HG03060 (cell line): Measurements from ENCODE around the gene PLEKHA1.

ENCODE experiments used
- ATAC-seq: cut with Tn5 transposase; IDR thresholded peaks from one replicate; pipeline ENCODE4 v1.9.1; 2021; ENCODE audit warnings: low read depth, moderate number of reproducible peaks; ENCODE audit not compliant: unreplicated experiment

The PLEKHA1 gene

DNA sequence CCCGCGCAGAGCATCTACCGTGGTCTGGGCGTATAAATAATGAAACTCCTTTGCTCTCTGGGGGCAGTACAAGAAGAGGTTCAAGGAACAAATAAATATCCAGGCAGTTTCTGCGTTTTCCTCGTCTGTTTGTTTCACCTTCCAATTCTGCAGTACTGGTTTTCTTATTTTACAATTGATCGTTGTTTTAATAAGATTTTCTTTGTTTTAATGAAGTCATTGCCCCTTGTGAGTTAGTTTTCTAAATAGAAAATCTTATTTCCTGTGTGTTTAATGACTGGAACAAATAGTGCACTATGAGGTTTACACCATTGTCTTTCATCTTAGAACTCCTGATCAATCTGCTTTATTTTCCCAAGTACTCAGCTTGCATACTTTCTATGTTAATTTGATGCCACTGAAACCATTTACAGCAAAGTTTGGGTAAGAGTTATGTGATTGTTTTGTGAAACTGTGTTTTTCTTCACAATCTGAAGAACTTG lies 1.2 kb downstream of the PLEKHA1 start:
- no peak for ATAC-seq

DNA sequence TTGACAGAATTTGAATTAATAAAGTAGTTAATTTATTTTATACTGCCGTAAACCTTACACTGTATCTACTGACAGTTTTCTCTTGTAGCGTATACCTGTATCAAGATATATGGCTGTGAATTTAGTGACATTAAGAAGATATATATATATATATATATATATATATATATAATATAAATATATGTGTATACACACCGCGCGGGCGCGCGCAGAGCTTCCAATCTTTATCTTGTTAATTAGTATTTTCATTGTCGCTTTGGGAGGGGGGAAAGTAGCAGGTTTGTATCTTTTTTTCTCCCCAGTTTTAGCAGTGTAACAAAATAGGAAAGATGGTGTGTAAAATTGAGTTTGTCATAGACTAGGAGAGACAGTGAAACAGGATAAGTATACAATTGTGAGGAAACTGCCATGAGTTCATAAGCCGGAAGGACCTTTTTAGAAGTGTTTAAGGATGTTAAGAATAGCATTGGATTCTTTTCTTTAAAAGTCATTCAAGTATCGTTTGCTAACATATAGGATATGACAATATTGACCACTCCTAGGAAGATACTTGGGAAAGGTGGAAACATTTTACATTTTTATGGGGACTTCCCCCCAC lies 2.0 kb downstream of the PLEKHA1 start:
- ATAC-seq: no peak

DNA sequence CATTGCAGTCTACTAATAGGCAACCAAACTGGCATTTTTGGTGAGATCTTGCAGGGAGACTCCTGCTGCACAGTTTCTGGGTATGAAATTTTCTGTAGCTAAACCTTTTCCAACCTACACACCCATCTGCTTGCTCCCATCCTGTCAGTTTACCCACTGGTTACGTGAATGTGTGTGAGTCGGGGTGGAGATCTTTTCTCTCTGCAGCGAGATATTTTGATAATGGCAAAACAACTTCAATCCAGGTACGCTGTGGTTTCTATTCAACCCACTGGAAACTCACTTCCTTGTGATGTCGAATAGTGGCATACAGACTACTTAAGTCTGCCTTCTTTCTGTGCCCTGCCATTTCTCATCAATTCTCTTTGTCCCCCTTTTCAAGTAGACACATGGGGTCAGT lies 4.5 kb downstream of the PLEKHA1 start:
- ATAC-seq: no peak

DNA sequence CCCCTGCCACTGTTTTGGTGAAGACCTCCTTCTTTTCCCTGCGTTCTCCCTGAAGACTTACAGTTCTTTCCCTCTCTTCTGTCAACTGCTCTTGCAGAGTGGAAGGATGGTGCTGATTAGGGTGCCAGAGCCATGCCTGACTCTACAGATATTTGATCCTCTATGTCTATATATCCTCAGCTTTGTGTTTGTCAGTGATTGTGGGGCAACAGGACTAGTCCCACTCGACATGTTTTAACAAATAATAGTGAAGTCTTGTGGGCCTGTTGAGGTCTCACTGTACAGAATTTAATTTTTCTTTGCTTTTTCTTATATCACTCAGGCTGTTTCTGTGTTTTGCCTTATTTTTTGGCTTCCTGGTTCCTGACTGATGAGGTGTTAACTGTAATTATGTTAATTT lies 5.0 kb downstream of the PLEKHA1 start:
- no peak for ATAC-seq

DNA sequence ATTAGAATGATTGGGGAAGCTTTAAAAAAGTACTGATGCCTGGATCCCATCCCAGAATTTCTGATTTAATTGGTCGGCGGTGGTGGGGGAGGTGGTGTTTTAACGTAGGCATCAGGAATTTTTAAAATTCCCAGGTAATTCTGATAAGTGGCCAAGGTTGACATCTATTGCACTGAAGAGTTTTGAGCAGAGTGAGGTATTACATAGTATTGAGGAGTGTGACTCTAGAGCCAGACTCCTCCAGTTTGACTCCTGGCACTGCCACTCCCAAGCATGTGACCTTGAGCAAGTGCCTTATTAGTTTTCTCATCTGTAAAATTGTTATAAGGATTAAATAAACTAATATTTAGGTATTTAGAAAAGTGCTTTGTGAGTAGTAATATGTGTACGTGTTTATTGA lies 6.2 kb downstream of the PLEKHA1 start:
- ATAC-seq: no peak

DNA sequence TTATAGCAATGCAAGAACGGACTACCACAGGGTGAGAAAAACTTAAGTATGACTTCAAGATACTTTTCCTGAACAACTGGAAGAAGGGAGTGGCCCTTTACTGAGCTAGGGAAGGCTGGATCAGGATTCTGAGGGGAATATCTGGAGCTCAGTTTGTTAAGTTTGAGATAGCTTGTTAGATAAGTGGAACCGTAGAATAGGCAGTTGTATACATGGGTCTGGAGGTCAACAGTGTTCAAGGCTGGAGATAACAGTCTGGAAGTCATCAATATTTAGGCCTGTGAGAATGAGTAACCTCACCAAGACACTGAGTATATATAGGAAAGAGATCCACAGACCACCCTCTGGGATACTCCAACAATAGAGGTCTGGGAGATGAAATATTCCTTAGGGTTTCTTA lies 7.2 kb downstream of the PLEKHA1 start:
- no peak for ATAC-seq

DNA sequence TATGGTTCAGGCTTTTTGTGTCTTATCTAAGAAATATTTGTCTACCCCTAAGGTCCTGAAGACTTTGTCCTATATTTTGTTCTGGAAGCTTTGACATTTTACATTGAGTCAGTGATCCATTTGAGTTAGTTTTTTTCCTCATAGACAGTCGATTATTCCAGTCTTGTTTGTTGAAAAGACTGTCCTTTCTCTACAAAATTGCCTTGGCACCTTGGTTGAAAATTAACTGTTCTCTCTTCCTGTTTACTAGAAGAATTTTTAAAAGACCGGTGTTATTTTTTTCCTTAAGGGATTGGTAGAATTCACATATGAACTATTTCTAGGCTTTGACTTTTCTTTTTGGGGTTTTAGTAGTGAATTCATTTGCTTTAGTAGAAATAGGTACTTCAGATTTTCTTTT lies 12.0 kb downstream of the PLEKHA1 start:
- no peak for ATAC-seq

DNA sequence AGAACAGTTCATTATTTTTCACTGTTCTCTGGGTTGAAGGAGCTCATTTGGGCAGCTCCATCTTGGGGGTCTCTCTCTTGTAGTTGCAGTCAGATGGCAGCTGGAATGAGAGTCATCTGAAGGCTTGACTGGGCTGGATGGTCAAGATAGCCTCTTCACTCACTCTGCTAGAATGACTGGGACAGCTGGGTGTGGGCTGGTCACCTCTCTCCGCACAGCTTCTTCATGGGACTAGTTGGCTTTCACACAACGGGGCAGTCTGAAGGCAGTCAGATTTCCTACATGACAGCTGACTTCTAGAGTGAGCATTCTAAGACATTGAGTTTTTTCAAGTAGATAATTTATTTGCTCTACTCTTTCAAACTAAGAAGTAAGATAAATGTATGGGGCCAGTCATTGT lies 13.1 kb downstream of the PLEKHA1 start:
- ATAC-seq: no peak

DNA sequence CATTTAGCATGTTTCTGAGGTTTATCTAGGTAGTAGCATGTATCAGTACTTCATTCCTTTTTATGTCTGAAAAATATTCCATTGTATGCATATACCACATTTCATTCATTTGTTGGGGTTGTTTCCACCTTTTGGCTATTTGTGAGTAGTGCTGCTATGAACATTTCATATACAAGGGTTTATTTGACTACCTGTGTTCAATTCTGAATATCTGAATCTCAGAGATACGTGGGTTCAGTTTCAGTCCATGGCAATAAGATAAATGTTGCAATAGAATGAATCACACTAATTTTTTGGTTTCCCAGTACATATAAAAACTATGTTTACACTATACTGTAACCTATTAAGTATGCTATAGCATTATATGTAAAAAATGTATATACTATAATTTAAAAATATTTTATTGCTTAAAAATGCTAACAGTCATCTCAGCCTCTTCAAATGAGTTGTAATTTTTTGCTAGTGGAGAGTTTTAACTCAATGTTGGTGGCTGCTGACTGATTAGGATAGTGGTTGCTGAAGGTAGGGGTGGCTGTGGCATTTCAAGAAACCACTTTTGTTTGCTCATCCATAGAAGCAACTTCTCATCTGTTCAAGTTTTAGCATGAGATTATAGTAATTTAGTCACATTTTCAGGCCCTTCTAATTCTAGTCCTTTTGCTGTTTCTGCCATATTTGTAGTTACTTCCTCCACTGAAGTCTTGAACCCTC lies 13.9 kb downstream of the PLEKHA1 start:
- ATAC-seq: no peak

DNA sequence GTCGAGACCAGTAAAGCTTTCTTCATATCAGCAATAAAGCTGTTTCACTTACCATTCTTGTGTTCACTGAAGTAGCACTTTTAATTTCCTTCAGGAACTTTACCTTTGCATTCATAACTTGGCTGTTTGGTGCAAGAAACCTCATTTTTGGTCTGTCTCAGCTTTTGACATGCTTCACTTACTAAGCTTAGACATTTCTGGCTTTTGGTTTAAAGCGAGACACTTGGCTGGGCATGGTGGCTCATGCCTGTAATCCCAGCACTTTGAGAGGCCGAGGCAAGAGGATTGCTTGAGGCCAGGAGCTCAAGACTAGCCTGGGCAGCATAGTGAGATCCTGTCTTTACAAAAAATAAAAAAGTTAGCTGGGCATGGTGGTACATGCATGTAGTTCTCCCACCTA lies 15.8 kb downstream of the PLEKHA1 start:
- ATAC-seq: no peak

DNA sequence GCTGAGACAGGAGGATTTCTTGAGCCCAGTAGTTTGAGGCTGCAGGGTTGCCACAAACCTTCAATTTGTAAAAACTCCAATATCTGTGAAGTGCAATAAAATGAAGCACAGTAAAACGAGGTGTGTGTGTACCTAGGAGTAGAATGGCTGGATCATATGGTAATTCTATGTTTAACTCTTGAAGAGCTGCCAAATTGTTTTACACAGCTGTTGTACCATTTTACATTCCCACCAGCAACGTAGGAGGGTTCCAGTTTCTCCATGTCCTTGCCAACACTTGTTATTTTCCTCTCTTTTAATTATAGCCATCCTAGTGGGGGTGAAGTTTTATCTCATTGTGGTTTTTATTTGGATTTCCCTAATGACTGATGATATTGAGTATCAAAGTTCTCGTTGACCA lies 16.2 kb downstream of the PLEKHA1 start:
- ATAC-seq: no peak

DNA sequence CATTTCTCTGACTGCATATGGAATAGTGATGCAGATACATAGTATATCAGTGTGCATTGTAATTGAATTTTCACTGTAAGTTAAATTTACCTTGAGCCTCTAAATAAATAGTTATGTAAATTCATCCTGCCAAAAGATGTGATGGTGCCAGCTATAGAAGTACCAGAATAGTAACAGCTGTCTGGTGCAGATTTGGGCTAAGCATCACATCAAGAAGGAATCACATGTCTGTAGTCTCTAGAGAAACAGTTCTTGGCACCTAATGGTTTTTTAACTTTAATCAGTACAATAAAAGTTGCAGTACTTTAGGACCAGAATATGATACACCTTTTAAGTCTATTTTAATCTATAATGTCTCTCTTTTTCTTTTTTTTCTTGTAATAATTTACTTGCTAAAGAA lies 17.4 kb downstream of the PLEKHA1 start:
- no peak for ATAC-seq

DNA sequence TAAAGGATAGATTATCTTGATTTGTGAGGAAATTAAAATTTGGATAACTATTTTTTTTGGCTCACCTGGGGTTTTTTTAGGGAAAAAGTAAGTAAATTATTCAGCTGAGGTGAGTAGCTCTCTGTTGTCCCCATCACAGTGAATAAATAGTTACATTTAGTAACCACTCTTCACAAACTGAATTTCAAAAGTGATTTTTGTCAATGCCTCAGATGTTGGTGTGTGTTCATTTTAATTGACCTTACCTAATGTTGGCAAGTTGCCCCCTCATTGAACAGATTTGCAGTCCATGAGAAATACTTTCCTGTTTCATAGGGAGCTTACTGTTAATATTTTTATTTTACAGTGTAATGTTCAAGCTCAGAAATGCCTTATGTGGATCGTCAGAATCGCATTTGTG lies 18.3 kb downstream of the PLEKHA1 start:
- no peak for ATAC-seq

DNA sequence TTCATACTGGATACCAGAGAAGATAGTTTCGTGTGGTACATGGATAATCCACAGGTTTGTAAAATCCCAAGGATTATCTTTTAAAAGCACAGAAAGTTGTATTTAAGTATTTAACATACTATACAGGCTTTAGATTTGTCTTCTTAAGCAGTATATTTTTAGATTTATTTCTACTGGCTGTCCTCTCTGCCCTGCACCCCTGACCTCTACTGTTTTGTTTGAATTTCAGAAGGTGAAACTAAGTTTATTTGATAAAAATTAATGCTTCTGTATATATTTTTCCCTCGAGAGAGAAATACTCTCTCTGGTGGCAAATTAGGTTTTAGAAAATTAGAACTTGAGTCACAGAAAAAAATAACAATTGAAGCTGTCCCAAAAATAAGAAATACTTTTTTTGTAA lies 18.8 kb downstream of the PLEKHA1 start:
- no peak for ATAC-seq

DNA sequence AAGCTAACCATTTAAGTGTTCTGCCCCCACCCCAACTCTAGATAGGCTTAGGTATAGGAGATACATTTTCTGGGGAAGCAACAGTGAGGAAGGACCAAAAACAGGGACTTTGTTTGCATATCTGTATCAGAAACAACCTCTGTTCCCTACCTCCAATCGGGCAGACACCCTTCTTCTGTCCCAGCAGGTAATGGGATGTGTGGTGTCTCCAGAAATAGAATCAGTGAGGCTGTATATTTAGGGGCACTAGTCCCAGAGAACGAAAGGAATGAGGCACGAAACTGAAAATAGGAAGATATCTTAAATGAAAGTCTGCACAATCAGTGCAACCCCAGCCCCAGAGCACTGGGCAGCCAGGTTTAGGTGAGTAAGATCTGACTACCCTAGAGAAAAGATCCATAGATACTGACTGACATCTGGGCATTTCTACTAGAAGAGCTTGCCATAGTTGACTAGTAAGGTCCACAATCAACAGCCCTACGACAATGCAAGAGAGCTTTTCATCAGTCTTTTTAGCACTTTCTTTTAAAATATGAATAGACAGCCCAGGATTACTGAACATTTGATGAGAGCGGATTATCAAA lies 28.1 kb downstream of the PLEKHA1 start:
- ATAC-seq: no peak

DNA sequence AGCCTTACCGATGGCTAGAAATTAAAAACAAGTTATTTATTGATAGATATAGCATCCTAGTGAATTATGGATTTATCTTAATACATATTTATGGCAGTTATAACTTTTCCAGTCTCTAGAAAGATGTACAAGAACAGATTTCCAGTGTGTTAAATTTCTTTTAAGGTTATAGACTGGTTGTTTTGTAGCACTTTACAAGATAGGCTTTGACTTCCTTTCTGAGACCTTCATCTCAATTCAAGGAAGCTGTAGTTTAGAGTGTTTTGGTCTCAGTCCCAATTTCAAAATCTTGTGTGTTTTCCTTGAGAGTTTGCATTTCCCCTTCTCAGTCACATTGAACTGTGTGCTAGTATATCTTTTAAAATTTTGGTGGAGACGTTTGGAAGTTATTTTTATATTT lies 30.1 kb downstream of the PLEKHA1 start:
- no peak for ATAC-seq

DNA sequence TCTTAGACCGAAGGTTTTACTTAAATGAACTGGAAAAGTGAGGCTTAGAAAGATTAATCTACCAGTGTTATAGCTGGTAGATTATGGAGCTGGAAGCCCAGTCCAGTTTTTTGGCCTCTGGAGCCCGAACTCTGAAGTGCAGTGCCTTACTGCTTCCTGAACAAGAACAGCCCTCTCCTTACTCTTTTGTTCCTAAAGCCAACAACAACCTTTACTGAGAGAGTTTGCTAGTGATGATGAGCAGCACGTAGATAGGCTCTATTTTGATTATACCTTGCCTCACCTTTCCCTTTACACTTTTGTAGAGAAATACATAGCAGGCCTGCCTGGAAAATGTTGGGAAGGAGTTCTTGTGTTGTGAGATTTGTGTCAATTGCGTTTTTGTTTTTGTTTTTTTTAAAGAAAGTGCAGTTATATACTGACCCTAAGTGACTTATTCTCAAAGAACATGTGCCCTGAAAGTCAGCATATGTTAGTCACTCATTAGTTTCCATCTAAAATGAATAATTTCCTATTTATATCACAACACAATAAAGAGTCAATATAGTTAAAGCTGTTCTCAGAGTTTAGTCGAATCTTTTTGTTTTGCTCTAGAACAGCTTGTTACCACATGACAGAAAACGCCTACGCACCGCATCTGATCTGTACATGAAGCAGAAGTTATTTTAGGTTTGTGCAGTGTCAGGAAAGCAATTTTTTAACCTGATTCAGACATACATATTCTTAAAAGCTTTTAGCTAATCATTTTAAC lies 33.0 kb downstream of the PLEKHA1 start:
- no peak for ATAC-seq

DNA sequence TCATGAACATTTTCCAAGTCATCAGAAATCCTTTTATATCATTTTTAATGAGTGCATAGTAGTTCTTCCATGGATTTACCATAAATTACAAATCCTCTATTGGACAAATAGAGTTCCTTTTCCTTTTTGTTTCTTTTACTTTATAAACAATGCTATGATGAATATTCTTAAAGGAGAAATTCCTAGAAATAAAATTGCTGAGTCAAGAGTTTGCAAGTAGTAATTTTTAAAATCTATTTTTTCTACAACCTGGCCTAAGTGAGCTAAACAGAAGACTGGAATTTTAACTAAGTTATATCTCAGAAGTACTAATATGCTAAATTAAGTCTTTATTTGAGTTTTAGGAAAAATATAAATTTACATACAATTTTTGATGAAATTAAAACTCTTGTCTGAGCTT lies 38.8 kb downstream of the PLEKHA1 start:
- no peak for ATAC-seq

DNA sequence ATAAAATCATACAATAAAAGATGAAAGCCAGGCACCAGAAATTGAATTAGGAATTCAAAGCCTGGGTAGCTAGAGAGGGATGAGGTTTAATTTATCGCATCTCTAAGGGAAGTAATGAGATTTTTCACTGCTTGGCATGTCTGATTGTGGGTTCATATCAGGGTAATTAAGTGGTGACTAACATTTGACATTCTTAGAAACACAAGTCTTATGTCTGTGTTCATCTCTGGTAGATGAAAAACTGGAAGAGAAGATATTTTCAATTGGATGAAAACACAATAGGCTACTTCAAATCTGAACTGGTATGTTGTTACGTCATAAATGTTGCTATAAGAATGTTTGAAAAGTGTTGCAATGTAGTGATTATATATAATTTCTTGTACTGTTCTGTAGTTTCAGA lies 43.2 kb downstream of the PLEKHA1 start:
- no peak for ATAC-seq

DNA sequence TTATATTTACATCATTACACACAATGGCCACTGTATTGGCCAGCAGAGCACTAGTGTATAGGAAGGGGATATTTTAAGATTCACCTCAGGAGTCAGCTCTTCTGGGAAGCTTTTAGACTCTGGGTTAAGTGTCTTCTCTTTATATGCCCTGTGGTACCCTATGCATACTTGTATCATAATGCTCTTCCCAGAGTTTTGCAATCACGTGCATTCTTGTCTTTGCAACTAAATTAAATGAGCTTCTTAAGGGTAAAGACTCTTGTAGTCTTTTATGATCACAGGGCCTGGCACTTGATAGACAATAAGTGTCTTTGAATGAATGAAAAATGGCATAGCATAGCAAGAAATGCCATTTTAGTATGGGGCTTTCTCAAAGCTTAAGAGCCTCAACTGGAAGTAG lies 44.5 kb downstream of the PLEKHA1 start:
- no peak for ATAC-seq

DNA sequence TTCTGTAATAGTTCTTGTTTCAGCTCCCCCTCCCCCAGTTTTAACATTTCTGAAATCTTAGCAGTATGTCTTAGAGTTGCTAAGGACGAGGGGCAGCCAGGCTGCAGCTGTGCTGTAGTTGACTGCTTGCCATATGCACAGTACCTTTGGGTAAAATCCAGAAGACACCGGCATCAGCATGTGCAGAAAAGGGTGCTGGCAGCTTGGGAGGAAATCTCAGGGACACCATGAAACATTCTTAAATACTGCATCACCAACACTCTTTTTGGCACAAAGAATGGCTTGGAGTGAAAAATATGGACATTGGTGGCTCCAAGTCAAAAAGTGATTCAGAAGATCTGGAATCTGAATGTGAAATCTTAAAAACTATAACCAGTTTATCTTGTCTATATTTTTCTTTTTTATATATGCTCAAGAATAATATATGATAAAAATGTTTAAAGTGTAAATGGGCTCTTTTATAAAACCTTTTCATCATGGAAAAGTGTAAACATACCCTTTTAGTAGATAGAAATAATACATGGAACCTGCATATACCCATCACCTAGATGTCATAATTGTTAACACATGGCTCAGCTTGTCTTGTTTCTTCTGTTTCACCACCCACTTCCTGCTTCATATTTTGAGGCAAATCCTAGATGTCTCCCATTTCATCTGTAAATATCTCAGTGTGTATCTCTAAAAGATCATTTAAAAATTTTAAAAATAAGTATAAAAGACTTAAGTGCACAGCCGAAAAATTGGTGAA lies 45.5 kb downstream of the PLEKHA1 start:
- ATAC-seq: no peak
